Nucleus accumbens (tissue), 56 donors: Measurements from ENCODE around the gene SHPK.

Source experiments
- DNase-seq, 56 donors: peaks; one replicate each; lab custom pipeline; 2025; lab: John Stamatoyannopoulos, UW

SHPK gene

GRCh38 chr17:3632287-3632686 is 3.8 kb downstream of the SHPK start:
- no peak for DNase-seq

GRCh38 chr17:3630781-3631180 is 5.3 kb downstream of the SHPK start:
- DNase-seq, result peak in 1 of 56 donors; percentile 2

GRCh38 chr17:3627769-3628167 is 8.3 kb downstream of the SHPK start:
- no peak for DNase-seq

- DNase-seq, result no peak
Observed at GRCh38 chr17:3626831-3627768, 8.9 kb downstream of the SHPK start.

GRCh38 chr17:3622977-3623594 is 13.0 kb downstream of the SHPK start:
- no peak for DNase-seq

DNA sequence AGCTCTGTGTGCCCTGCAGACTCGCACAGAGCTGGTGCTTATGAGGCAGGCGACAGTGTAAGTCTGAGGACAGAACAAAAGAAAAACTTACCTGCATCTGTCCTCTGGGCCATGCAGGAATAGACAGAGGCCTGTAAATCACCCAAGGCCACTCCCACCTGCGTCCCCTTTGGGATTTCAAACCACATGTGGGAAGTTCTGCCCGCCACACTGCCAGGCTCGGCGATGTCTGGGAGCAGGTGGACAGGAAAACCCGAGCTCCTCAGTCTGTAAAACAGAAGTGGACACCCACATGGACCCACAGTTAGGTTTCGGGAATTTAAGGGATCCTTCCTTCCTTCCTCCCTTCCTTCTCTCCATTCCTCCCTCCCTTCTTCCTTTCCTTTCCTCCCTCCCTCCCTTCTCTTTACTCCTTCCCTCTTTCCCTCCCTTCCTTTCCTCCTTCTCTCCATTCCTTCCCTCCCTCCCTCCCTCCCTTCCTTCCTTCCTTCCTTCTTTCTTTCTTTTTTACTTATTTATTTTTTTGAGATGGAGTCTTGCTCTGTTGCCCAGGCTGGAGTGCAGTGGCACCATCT is 14.8 kb downstream of the SHPK start:
- no peak for DNase-seq

DNA sequence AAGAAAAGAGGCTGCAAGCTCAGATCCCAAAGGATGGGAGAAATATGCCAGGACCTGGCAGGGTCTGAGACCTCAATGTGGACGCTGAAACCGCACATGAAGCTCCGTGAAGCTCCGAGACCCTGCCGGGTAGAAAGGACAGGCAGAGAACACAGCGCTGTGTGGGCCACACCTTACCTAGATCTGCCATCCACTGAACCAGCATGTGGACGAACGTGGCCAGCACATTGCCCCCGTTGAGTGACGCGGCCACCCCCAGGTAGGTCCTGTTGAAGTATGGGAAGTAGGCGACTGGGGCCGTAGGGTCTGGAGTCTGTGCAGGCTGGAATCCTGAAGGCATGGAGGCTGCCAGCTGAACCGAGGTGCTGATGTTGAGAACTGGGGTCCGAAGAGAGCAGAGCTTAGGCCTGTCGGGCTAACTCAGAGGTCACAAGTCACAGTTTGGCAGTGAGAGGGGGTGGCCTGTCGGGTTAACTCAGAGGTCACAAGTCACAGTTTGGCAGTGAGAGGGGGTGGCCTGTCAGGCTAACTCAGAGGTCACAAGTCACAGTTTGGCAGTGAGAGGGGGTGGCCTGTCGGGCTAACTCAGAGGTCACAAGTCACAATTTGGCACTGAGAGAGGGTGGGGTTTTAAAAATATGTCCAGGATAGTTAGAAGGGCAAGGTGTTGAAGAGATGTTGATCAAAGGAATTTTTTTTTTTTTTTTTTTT is 20.7 kb downstream of the SHPK start:
- no peak for DNase-seq

- DNase-seq, result no peak
Observed at GRCh38 chr17:3613124-3613523, 22.9 kb downstream of the SHPK start.

DNA sequence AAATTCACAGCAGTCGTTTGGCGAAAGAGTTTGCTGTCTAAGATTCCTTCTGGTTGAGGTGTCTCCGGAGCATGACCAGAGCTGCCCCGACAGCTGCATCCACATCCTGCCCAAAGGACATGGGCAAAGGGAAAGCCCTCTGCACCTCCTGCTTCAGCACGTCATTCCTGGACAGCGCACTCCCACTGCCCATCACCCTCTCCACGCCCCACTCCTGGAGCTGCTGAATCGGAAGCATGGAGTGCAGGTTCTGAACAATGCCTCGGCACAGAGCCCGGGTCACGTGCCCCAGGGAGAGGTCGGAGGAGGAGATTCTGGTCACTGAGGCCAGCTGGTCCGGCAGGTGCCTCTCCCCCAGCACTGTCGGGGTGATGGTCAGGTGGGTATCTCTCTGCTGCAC is 25.5 kb downstream of the SHPK start:
- DNase-seq, result no peak

- no peak for DNase-seq
Observed at GRCh38 chr17:3609689-3610088, 26.4 kb downstream of the SHPK start.

GRCh38 chr17:3603870-3604259 is 32.2 kb downstream of the SHPK start:
- DNase-seq, result no peak

DNA sequence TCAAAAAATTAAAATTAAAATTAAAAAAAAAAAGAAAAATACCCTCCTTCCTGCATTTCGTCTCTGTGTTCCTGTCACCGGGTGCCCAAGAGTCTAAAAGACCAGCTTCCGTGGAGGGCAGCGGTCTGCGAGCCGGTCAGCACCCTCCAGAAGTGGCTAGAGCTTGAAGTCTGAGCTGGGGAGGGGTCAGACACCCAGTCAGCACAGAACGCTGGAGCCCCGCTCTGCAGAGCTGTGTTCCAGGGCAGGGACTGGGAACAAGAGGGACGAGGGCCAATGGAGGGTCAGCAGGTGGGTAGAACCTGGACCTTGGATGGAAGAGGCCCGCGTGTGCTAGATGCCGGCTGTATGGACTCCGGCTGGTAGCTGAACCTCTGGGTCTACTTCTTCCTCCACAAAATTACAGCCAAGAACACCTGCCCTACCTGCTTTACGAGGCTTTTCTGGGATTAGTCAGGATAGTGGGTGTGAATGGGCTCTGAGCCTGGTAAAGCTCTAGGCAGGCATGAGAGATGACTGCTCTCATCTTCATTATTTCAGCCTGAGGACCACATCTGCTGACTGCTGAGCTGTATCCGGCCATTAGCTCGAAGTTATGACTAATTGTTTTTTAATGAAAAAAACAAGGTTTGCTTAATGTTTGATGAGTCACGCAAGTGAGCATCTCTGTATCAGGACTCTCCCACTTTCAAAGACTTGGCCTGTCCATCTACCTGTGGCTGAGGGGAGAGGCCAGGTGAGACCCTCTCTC is 32.8 kb downstream of the SHPK start:
- no peak for DNase-seq

- DNase-seq, result no peak
Observed at GRCh38 chr17:3602499-3602898, 33.6 kb downstream of the SHPK start.

- DNase-seq, result no peak
Observed at GRCh38 chr17:3600529-3601205, 35.4 kb downstream of the SHPK start.

GRCh38 chr17:3598078-3598477 is 38.0 kb downstream of the SHPK start:
- DNase-seq, result no peak

GRCh38 chr17:3596804-3597464 is 39.1 kb downstream of the SHPK start:
- DNase-seq, result no peak

GRCh38 chr17:3594976-3595375 is 41.1 kb downstream of the SHPK start:
- no peak for DNase-seq

GRCh38 chr17:3594051-3594800 is 41.8 kb downstream of the SHPK start:
- DNase-seq, result peak in 31 of 56 donors; percentile 3 to 71 (median 19)
